ENCODE data around the gene LOX. TPM values are rescaled to one million over a fixed set of nuclear protein-coding genes. Genes with fewer than 3 reads are reported as not detected.

LOX gene
- polyA plus RNA-seq, 1 donor (not counting 4 experiments of a cell fraction or from before 2014, with no cell fraction given): 0.33 TPM

DNA sequence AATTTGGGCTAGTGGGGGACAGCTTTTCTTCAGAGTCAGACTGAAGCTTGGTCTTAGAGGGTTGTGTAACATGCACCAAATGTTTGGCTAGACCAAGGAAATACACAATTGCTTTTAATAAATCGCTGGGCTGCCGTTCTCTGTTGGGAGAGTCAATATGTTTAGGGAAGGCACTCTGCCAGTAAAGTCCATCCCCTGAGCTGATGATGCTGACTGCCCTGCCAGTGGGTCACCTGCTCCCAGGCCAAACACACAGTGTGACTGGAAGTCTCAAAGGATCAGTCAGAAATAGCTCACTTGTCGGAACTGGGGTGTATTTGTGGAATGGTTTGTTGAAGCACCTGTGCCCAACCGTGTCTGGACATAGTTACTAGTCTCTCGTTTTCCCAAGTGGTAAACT lies 33.4 kb upstream of the LOX start:
- Histone ChIP-seq H3K4me3 (ENCODE audit: control insufficient read depth in 2 of 3, extremely low read depth in 1 of 3, insufficient read depth in 2 of 3, low read depth in 1 of 3, low read length in 3 of 3) (no peak overlapping the region), H3K27ac (ENCODE audit: control insufficient read depth, insufficient read depth, low read length) (no peak overlapping the region), H3K9me3 (ENCODE audit: control insufficient read depth, low read depth, low read length) (no peaks in the 10 kb centered on the region), H3K9me1 (ENCODE audit: control insufficient read depth, extremely low read depth, insufficient read depth, low read length) (no peaks in the 10 kb centered on the region), H3K4me1 (ENCODE audit: control insufficient read depth, extremely low read depth, insufficient read depth, low read length) (peaks cover 9% of the 10 kb centered on the region), H2AFZ (ENCODE audit: control insufficient read depth, low read length) (no peak overlapping the region), H3K79me2 (ENCODE audit: control insufficient read depth, insufficient read depth, low read length) (no peaks in the 10 kb centered on the region), H3K27me3 (ENCODE audit: control insufficient read depth, extremely low read depth, insufficient read depth, low read length) (no peaks in the 10 kb centered on the region), H3K36me3 (ENCODE audit: control insufficient read depth in 2 of 2, extremely low read depth in 1 of 2, insufficient read depth in 2 of 2, low read length in 2 of 2) (no peaks in the 10 kb centered on the region), H3K4me2 (ENCODE audit: control insufficient read depth, extremely low read depth, insufficient read depth, low read depth, low read length) (no peak overlapping the region), H4K20me1 (ENCODE audit: control insufficient read depth, extremely low read depth, insufficient read depth, low read length) (no peaks in the 10 kb centered on the region), H3K9ac (ENCODE audit: control insufficient read depth, extremely low read depth, insufficient read depth, low read length) (no peak overlapping the region)
- TF ChIP-seq CTCF (optimal IDR thresholded peaks at IDR 0.05 in 1 of 3, IDR thresholded peaks at IDR 0.05 in 1 of 3, conservative IDR thresholded peaks at IDR 0.05 in 1 of 3; ENCODE audit: extremely low read depth in 1 of 3, insufficient read depth in 2 of 3, low read length in 3 of 3): no peak
- DNase-seq (ENCODE audit: low read depth, low spot score): no peak
- FAIRE-seq: peak; percentile 53
- dilution Hi-C loops (cut with MboI; ENCODE audit: extremely low pct_ligation_motif_present, low sequenced_read_pairs): no loop called here

- Histone ChIP-seq H3K27ac (ENCODE audit: control insufficient read depth, insufficient read depth, low read length) (no peak overlapping the region), H2AFZ (ENCODE audit: control insufficient read depth, low read length) (peak overlapping the region; percentile 83), H3K4me1 (ENCODE audit: control insufficient read depth, extremely low read depth, insufficient read depth, low read length) (peaks cover 9% of the 10 kb centered on the region), H4K20me1 (ENCODE audit: control insufficient read depth, extremely low read depth, insufficient read depth, low read length) (no peaks in the 10 kb centered on the region), H3K4me3 (ENCODE audit: control insufficient read depth in 2 of 3, extremely low read depth in 1 of 3, insufficient read depth in 2 of 3, low read depth in 1 of 3, low read length in 3 of 3) (no peak overlapping the region), H3K27me3 (ENCODE audit: control insufficient read depth, extremely low read depth, insufficient read depth, low read length) (no peaks in the 10 kb centered on the region), H3K79me2 (ENCODE audit: control insufficient read depth, insufficient read depth, low read length) (no peaks in the 10 kb centered on the region), H3K9me3 (ENCODE audit: control insufficient read depth, low read depth, low read length) (no peaks in the 10 kb centered on the region), H3K36me3 (ENCODE audit: control insufficient read depth in 2 of 2, extremely low read depth in 1 of 2, insufficient read depth in 2 of 2, low read length in 2 of 2) (no peaks in the 10 kb centered on the region), H3K9me1 (ENCODE audit: control insufficient read depth, extremely low read depth, insufficient read depth, low read length) (no peaks in the 10 kb centered on the region), H3K4me2 (ENCODE audit: control insufficient read depth, extremely low read depth, insufficient read depth, low read depth, low read length) (peak overlapping the region; percentile 59), H3K9ac (ENCODE audit: control insufficient read depth, extremely low read depth, insufficient read depth, low read length) (no peak overlapping the region)
- TF ChIP-seq CTCF (optimal IDR thresholded peaks at IDR 0.05 in 1 of 3, IDR thresholded peaks at IDR 0.05 in 1 of 3, conservative IDR thresholded peaks at IDR 0.05 in 1 of 3; ENCODE audit: extremely low read depth in 1 of 3, insufficient read depth in 2 of 3, low read length in 3 of 3) (no peak), EZH2 (IDR thresholded peaks at IDR 0.05; ENCODE audit: low read length) (no peak)
- DNase-seq (ENCODE audit: low read depth, low spot score) (no peak), FAIRE-seq (peak; percentile 23)
- dilution Hi-C loops (cut with MboI; ENCODE audit: extremely low pct_ligation_motif_present, low sequenced_read_pairs): no loop called here
Measured at GRCh38 chr5:122110987-122111386, 32.9 kb upstream of the LOX start.

Measured in keratinocyte (primary cell).